Measurements from ENCODE around the gene PLK5.

The PLK5 gene

GRCh38 chr19:1487576-1488281 is 36.1 kb upstream of the PLK5 start:
- TF ChIP-seq ZNF274 (IDR thresholded peaks at IDR 0.05; ENCODE audit: low read depth, low read length): no peak
- no peak overlapping the region for H3K4me3 ChIP-seq (ENCODE audit: low read length)

GRCh38 chr19:1488282-1488601 is 35.6 kb upstream of the PLK5 start:
- no peak for TF ChIP-seq ZNF274 (IDR thresholded peaks at IDR 0.05; ENCODE audit: low read depth, low read length)
- no peak overlapping the region for H3K4me3 ChIP-seq (ENCODE audit: low read length)

GRCh38 chr19:1489463-1490310 is 34.2 kb upstream of the PLK5 start:
- H3K4me3 ChIP-seq (ENCODE audit: low read length): peak overlapping the region; percentile 32; the same call in 1 of the 2 replicates
- no peak for TF ChIP-seq ZNF274 (IDR thresholded peaks at IDR 0.05; ENCODE audit: low read depth, low read length)

GRCh38 chr19:1490311-1491113 is 33.4 kb upstream of the PLK5 start, which contains the start of gene PCSK4:
PCSK4 (minus strand) TSS chr19:1490350; CDS start chr19:1490346, 4 bp downstream.
- peak within 1 kb of the TSS; percentile 55; the same call in 1 of the 2 replicates for H3K4me3 ChIP-seq (ENCODE audit: low read length)
- TF ChIP-seq ZNF274 (IDR thresholded peaks at IDR 0.05; ENCODE audit: low read depth, low read length): no peak

- TF ChIP-seq ZNF274 (IDR thresholded peaks at IDR 0.05; ENCODE audit: low read depth, low read length): no peak
- peak within 1 kb of the TSS; percentile 55; the same call in 1 of the 2 replicates for H3K4me3 ChIP-seq (ENCODE audit: low read length)
Observed at GRCh38 chr19:1491114-1491848, 32.6 kb upstream of the PLK5 start, which contains the start of gene REEP6. REEP6 (plus strand) TSS chr19:1491181; CDS start chr19:1491270, 89 bp downstream.

GRCh38 chr19:1491849-1492170 is 32.1 kb upstream of the PLK5 start:
- TF ChIP-seq ZNF274 (IDR thresholded peaks at IDR 0.05; ENCODE audit: low read depth, low read length): no peak
- no peak overlapping the region for H3K4me3 ChIP-seq (ENCODE audit: low read length)

- no peak for TF ChIP-seq ZNF274 (IDR thresholded peaks at IDR 0.05; ENCODE audit: low read depth, low read length)
- H3K4me3 ChIP-seq (ENCODE audit: low read length): no peak overlapping the region
Observed at GRCh38 chr19:1492474-1493006, 31.3 kb upstream of the PLK5 start.

- TF ChIP-seq ZNF274 (IDR thresholded peaks at IDR 0.05; ENCODE audit: low read depth, low read length): no peak
- no peak overlapping the region for H3K4me3 ChIP-seq (ENCODE audit: low read length)
Observed at GRCh38 chr19:1494115-1494815, 29.6 kb upstream of the PLK5 start.

GRCh38 chr19:1495051-1495798 is 28.7 kb upstream of the PLK5 start:
- no peak for TF ChIP-seq ZNF274 (IDR thresholded peaks at IDR 0.05; ENCODE audit: low read depth, low read length)
- H3K4me3 ChIP-seq (ENCODE audit: low read length): no peak overlapping the region

- no peak for TF ChIP-seq ZNF274 (IDR thresholded peaks at IDR 0.05; ENCODE audit: low read depth, low read length)
- no peak overlapping the region for H3K4me3 ChIP-seq (ENCODE audit: low read length)
Observed at GRCh38 chr19:1495799-1496713, 27.8 kb upstream of the PLK5 start.
